Thyroid gland (tissue), 4 donors: ENCODE measurements around the gene PARD3.

Experiments
- CTCF ChIP-seq, 6 experiments: fragments of 200-600 bp in 3 of 6; fragments of 450-650 bp in 3 of 6; sonication (generic) in 3 of 6; IDR thresholded peaks; one replicate each; pipeline ENCODE4 v1.5.1; 2016 to 2019; ENCODE audit warnings: antibody characterized with exemption in 6 of 6, mild to moderate bottlenecking in 2 of 6, inconsistent platforms in 1 of 6, moderate library complexity in 1 of 6
- POLR2A ChIP-seq, 2 donors: fragments of 450-650 bp; IDR thresholded peaks; one replicate each; pipeline ENCODE4 v1.6.1; 2017; ENCODE audit warnings: antibody characterized with exemption in 2 of 2, mild to moderate bottlenecking in 2 of 2, moderate library complexity in 1 of 2

- TF ChIP-seq POLR2A (IDR thresholded peaks at IDR 0.05) (no peak), CTCF (IDR thresholded peaks at IDR 0.05) (no peak)
Observed at GRCh38 chr10:34087095-34087418, 728.0 kb downstream of the PARD3 start.
